Brain microvascular endothelial cell (primary cell): ENCODE results near the gene PTOV1.

ENCODE experiments used
- DNase-seq: peaks from one replicate; pipeline ENCODE4 v3.0.0-alpha.2; 2020
- H3K27ac ChIP-seq: fragments of 250-450 bp; sonication (Bioruptor Pico); 2 replicates; pipeline ENCODE4 v1.5.1; 2020; ENCODE audit warnings: mild to moderate bottlenecking, moderate library complexity
- H3K27me3 ChIP-seq: fragments of 250-450 bp; sonication (Bioruptor Pico); replicated peaks from 2 replicates; pipeline ENCODE4 v1.5.1; 2020; ENCODE audit warnings: mild to moderate bottlenecking
- H3K36me3 ChIP-seq: fragments of 250-450 bp; sonication (Bioruptor Pico); replicated peaks from 2 replicates; pipeline ENCODE4 v1.5.1; 2020; ENCODE audit warnings: mild to moderate bottlenecking
- H3K4me3 ChIP-seq: 2 replicates; pipeline ENCODE4 v1.5.1; 2011; ENCODE audit warnings: low read depth, mild to moderate bottlenecking, control low read depth, low read length, moderate library complexity
- CTCF ChIP-seq: IDR thresholded peaks from 2 replicates; pipeline ENCODE4 v1.5.1; 2011; ENCODE audit warnings: low read depth, mild to moderate bottlenecking, moderate library complexity, low read length, control low read depth, inconsistent platforms; ENCODE audit errors: missing control alignments
- in situ Hi-C: cut with HindIII; loops from 2 replicates; pipeline ENCODE4 v1.10.0; 2017; ENCODE audit warnings: low sequenced_read_pairs, low pct_ligation_motif_present

The PTOV1 gene

DNA sequence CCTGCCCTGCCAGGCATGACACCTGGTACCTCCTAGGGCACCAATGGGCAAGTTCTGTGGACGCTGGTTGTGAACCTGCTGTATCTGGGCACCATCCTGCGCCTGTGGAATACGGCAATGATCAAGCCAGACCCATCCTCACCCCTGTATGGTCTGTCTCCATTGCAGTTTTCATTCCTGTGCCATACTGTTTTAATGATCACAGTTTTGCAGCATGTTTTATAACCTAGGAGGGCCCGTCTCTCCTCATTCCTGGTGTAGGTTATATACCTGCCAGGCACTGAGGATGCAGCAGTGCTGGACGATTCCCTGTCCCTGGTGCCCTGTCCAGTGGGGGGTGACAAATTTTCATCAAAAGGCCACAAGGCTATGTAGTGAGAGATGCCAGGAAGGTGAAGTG is 32.1 kb downstream of the PTOV1 start:
- DNase-seq = no peak
- Histone ChIP-seq H3K36me3 (peaks cover 44% of the 10 kb centered on the region), H3K27me3 (no peaks in the 10 kb centered on the region), H3K27ac (no peak overlapping the region), H3K4me3 (no peak overlapping the region)
- in situ Hi-C loops = no loop called here
- TF ChIP-seq CTCF = no peak

DNA sequence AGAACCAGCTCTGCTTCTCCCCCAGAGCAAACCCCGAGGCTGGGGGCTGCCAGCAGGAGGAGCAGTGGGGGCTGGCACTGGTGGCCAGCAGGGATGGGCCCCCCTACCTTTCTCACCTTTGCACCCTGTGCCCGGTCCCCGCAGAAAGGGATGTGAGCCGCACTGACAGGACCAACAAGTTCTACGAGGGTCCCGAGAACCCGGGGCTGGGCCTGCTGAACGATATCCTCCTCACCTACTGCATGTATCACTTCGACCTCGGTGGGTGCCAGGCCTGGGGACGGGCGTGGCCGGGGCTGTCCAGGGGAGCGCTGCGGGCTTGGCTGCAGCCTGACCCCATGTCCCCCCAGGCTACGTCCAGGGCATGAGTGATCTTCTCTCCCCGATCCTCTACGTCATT is 33.1 kb downstream of the PTOV1 start:
- TF ChIP-seq CTCF = no peak
- Histone ChIP-seq H3K27me3 (no peaks in the 10 kb centered on the region), H3K27ac (no peak overlapping the region), H3K36me3 (peaks cover 46% of the 10 kb centered on the region), H3K4me3 (no peak overlapping the region)
- in situ Hi-C loops = no loop called here
- DNase-seq = no peak

DNA sequence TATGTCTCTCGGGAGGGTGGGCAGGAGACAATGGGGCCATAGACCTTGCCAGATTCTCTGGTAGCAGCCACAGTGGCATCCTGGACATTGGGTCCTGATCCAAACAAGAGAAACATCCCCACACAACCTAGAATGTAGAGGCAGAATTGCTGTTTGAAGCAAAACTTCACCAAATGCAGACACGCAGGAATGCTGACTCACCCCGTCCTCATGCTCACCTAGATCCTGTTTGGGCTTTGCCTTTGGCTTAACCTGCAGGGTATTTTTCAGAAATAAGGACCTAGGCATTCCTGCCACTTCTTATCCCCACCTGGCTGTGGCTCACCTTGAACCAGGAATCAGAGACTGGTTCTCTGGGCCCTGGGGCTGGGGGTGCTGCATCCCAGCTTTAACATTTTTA is 33.8 kb downstream of the PTOV1 start:
- DNase-seq = no peak
- H3K36me3 ChIP-seq = peaks cover 45% of the 10 kb centered on the region
- no peaks in the 10 kb centered on the region for H3K27me3 ChIP-seq
- no peak overlapping the region for H3K27ac ChIP-seq
- in situ Hi-C loops = no loop called here
- no peak overlapping the region for H3K4me3 ChIP-seq
- TF ChIP-seq CTCF = no peak

- no peak for DNase-seq
- Histone ChIP-seq H3K27ac (no peak overlapping the region), H3K27me3 (no peaks in the 10 kb centered on the region), H3K36me3 (peaks cover 29% of the 10 kb centered on the region), H3K4me3 (no peak overlapping the region)
- in situ Hi-C loops = no loop called here
- no peak for TF ChIP-seq CTCF
Measured at GRCh38 chr19:49887037-49887664, 36.2 kb downstream of the PTOV1 start.

GRCh38 chr19:49887665-49888509 is 36.9 kb downstream of the PTOV1 start:
- Histone ChIP-seq H3K27ac (no peak overlapping the region), H3K4me3 (no peak overlapping the region), H3K36me3 (peaks cover 22% of the 10 kb centered on the region), H3K27me3 (no peaks in the 10 kb centered on the region)
- TF ChIP-seq CTCF = no peak
- in situ Hi-C loops = no loop called here
- no peak for DNase-seq
